KMS-11 (cell line): ENCODE data around the gene CELSR3.

Experiments used
- H2AFZ ChIP-seq: fragments of 200-600 bp; sonication (generic); 2 replicates; pipeline ENCODE4 v1.6.1; 2016; ENCODE audit warnings: antibody characterized with exemption, mixed run types, low read depth
- H3K27ac ChIP-seq: fragments of 200-600 bp; sonication (generic); 2 replicates; pipeline ENCODE4 v1.6.1; 2016; ENCODE audit warnings: mild to moderate bottlenecking, mixed run types
- H3K27me3 ChIP-seq: fragments of 200-600 bp; sonication (generic); 2 replicates; pipeline ENCODE4 v1.6.1; 2017; ENCODE audit warnings: mild to moderate bottlenecking, low read depth, mixed run types, moderate library complexity; ENCODE audit not compliant: insufficient read depth
- H3K36me3 ChIP-seq: fragments of 200-600 bp; sonication (generic); 2 replicates; pipeline ENCODE4 v1.6.1; 2017; ENCODE audit warnings: mild to moderate bottlenecking, mixed run types; ENCODE audit not compliant: insufficient read depth
- H3K4me1 ChIP-seq: fragments of 200-600 bp; sonication (generic); 2 replicates; pipeline ENCODE4 v1.6.1; 2016; ENCODE audit warnings: mild to moderate bottlenecking, low read depth, mixed run types; ENCODE audit not compliant: poor library complexity, severe bottlenecking
- H3K4me2 ChIP-seq: fragments of 200-600 bp; sonication (generic); 2 replicates; pipeline ENCODE4 v1.7.0; 2016; ENCODE audit warnings: mild to moderate bottlenecking, mixed run types
- H3K4me3 ChIP-seq: fragments of 200-600 bp; sonication (generic); IDR thresholded peaks from 2 replicates; pipeline ENCODE4 v1.6.1; 2017; ENCODE audit warnings: low read depth, low read length, mixed read lengths; ENCODE audit not compliant: insufficient read depth
- H3K79me2 ChIP-seq: fragments of 200-600 bp; sonication (generic); 2 replicates; pipeline ENCODE4 v1.6.1; 2016; ENCODE audit warnings: low read depth, mixed run types; ENCODE audit not compliant: insufficient read depth
- H3K9ac ChIP-seq: fragments of 200-600 bp; sonication (generic); 2 replicates; pipeline ENCODE4 v1.6.1; 2016; ENCODE audit warnings: mild to moderate bottlenecking, mixed run types
- H4K20me1 ChIP-seq: fragments of 200-600 bp; sonication (generic); 2 replicates; pipeline ENCODE4 v1.6.1; 2016; ENCODE audit warnings: mild to moderate bottlenecking, mixed run types; ENCODE audit not compliant: insufficient read depth
- TF ChIP-seq, protein P1 (sequence below): fragments of 200-600 bp; sonication (generic); conservative IDR thresholded peaks from 2 replicates; pipeline ENCODE4 v1.6.1; 2017; ENCODE audit warnings: low read depth, mild to moderate bottlenecking, antibody characterized with exemption, low read length, moderate library complexity, mixed read lengths

CELSR3 gene

DNA sequence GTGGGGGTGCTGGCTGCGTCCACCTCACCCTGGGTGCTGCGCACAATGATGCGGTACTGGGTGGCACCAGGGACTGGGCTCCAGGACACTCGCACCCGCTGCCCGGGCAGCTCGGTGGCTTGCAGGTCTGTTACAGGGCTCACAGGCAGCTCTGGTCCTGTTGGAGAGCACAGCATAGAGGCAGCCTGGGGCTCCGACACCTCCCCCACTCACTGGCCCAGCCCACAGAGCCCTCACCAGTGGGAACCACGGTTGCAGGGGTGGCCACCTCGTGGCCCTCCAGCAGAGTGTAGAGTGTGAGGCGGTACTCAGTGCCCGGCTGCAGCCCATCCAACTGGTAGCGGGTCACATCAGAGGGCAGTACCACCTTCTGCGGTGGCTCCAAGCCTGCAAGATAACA is 71.2 kb downstream of the CELSR3 start:
- TF ChIP-seq, protein P1, sequence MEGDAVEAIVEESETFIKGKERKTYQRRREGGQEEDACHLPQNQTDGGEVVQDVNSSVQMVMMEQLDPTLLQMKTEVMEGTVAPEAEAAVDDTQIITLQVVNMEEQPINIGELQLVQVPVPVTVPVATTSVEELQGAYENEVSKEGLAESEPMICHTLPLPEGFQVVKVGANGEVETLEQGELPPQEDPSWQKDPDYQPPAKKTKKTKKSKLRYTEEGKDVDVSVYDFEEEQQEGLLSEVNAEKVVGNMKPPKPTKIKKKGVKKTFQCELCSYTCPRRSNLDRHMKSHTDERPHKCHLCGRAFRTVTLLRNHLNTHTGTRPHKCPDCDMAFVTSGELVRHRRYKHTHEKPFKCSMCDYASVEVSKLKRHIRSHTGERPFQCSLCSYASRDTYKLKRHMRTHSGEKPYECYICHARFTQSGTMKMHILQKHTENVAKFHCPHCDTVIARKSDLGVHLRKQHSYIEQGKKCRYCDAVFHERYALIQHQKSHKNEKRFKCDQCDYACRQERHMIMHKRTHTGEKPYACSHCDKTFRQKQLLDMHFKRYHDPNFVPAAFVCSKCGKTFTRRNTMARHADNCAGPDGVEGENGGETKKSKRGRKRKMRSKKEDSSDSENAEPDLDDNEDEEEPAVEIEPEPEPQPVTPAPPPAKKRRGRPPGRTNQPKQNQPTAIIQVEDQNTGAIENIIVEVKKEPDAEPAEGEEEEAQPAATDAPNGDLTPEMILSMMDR: no peak
- Histone ChIP-seq H2AFZ (no peak overlapping the region), H3K4me3 (no peak overlapping the region), H3K4me2 (no peak overlapping the region), H3K9ac (no peak overlapping the region), H3K27ac (no peak overlapping the region), H4K20me1 (no peaks in the 10 kb centered on the region), H3K27me3 (peaks cover 13% of the 10 kb centered on the region; the same call in 1 of the 2 replicates), H3K36me3 (no peaks in the 10 kb centered on the region), H3K4me1 (no peaks in the 10 kb centered on the region), H3K79me2 (no peaks in the 10 kb centered on the region)

DNA sequence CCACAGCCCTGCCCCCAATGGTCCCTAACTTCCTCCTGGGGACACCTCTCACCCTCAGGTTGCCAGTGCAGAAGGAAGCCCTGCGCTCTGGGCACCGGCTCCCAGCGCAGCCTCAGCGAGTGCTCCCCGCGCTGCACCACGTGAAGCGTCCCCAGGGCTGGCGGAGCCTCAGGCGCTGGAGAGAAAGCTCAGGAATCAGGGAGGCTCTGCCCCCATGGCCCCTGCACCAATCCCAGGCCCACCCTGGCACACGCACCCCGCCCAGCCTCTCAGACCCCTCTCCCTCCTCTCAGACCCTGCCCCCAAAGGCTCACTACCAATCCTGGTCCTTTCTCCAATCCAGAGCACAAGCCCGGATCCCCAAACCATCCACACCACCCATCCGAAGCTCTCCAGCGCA is 74.5 kb downstream of the CELSR3 start:
- H3K9ac ChIP-seq: no peak overlapping the region
- no peaks in the 10 kb centered on the region for H3K79me2 ChIP-seq
- no peak overlapping the region for H3K27ac ChIP-seq
- no peaks in the 10 kb centered on the region for H3K36me3 ChIP-seq
- TF ChIP-seq, protein P1: no peak
- no peak overlapping the region for H3K4me2 ChIP-seq
- H3K4me3 ChIP-seq: no peak overlapping the region
- H3K27me3 ChIP-seq: peaks cover 16% of the 10 kb centered on the region; the same call in 1 of the 2 replicates
- no peaks in the 10 kb centered on the region for H3K4me1 ChIP-seq
- H4K20me1 ChIP-seq: no peaks in the 10 kb centered on the region
- H2AFZ ChIP-seq: no peak overlapping the region

DNA sequence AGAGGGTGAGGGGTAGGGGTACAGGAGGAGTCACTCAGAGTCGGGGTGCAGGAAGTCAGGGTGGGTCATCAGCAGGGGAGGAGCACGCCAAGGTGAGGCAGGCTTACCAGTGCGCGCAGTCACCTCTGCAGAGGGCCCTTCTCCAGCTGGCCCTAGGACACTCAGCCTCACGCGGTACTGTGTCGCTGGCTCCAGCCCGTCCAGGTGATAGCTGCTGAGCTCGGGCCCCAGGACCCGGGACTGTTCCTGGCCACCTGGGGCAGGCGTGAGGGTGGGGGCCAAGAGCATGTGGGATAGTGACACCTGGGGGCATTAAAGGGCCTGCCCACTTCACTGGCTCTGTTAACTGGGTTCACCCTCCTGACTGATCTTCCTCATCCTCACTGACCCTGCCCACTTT is 75.0 kb downstream of the CELSR3 start:
- no peaks in the 10 kb centered on the region for H4K20me1 ChIP-seq
- H3K9ac ChIP-seq: no peak overlapping the region
- no peak overlapping the region for H3K4me3 ChIP-seq
- H3K27ac ChIP-seq: no peak overlapping the region
- H3K4me2 ChIP-seq: no peak overlapping the region
- no peaks in the 10 kb centered on the region for H3K4me1 ChIP-seq
- H2AFZ ChIP-seq: no peak overlapping the region
- no peaks in the 10 kb centered on the region for H3K79me2 ChIP-seq
- H3K27me3 ChIP-seq: peaks cover 16% of the 10 kb centered on the region; the same call in 1 of the 2 replicates
- TF ChIP-seq, protein P1: no peak
- H3K36me3 ChIP-seq: no peaks in the 10 kb centered on the region
